HepG2 (cell line): ENCODE data around the gene MED23. TPM values are rescaled to one million over a fixed set of nuclear protein-coding genes. Genes with fewer than 3 reads are reported as not detected.

ENCODE experiments used
- ELF4 ChIP-seq: sonication (generic); formaldehyde crosslinking; IDR thresholded peaks from 2 replicates; pipeline ENCODE4 v1.5.0; 2020; ENCODE audit warnings: missing genetic modification reagents, mild to moderate bottlenecking, moderate library complexity, borderline replicate concordance
- JUNB ChIP-seq: sonication (generic); formaldehyde crosslinking; IDR thresholded peaks from 2 replicates; pipeline ENCODE4 v1.8.0; 2022; ENCODE audit warnings: missing genetic modification reagents, mild to moderate bottlenecking, borderline replicate concordance
- KLF12 ChIP-seq: sonication (generic); formaldehyde crosslinking; IDR thresholded peaks from 2 replicates; pipeline ENCODE4 v1.4.0; 2020; ENCODE audit warnings: missing genetic modification reagents, borderline replicate concordance
- NFE2L2 ChIP-seq: fragments of 150-350 bp; IDR thresholded peaks from 2 replicates; pipeline ENCODE4 v1.6.1; 2014; ENCODE audit warnings: low read length
- PLRG1 ChIP-seq: fragments of 450-650 bp; conservative IDR thresholded peaks from 2 replicates; pipeline ENCODE4 v1.6.1; 2016
- SMAD9 ChIP-seq: sonication (generic); formaldehyde crosslinking; IDR thresholded peaks from 2 replicates; pipeline ENCODE4 v1.5.1; 2020; ENCODE audit warnings: mild to moderate bottlenecking, missing genetic modification reagents
- TP53 ChIP-seq: sonication (generic); formaldehyde crosslinking; conservative IDR thresholded peaks from 2 replicates; pipeline ENCODE4 v1.4.0; 2020; ENCODE audit warnings: missing genetic modification reagents
- ZBTB7B ChIP-seq: sonication (generic); formaldehyde crosslinking; IDR thresholded peaks from 2 replicates; pipeline ENCODE4 v1.4.0; 2020; ENCODE audit warnings: missing genetic modification reagents
- ZFAT ChIP-seq: sonication (generic); formaldehyde crosslinking; conservative IDR thresholded peaks from 2 replicates; pipeline ENCODE4 v1.8.1; 2023; ENCODE audit warnings: missing genetic modification reagents, inconsistent platforms
- ZNF431 ChIP-seq: sonication (generic); formaldehyde crosslinking; IDR thresholded peaks from 2 replicates; pipeline ENCODE4 v1.9.0; 2022; ENCODE audit warnings: missing genetic modification reagents, low read depth, mild to moderate bottlenecking, borderline replicate concordance
- ZNF672 ChIP-seq: sonication (generic); formaldehyde crosslinking; IDR thresholded peaks from 2 replicates; pipeline ENCODE4 v1.8.1; 2022; ENCODE audit warnings: missing genetic modification reagents
- ZNF749 ChIP-seq: sonication (generic); formaldehyde crosslinking; IDR thresholded peaks from 2 replicates; pipeline ENCODE4 v1.8.0; 2022; ENCODE audit warnings: mild to moderate bottlenecking, missing genetic modification reagents, moderate library complexity, borderline replicate concordance
- ZNF780A ChIP-seq: sonication (generic); formaldehyde crosslinking; IDR thresholded peaks from 2 replicates; pipeline ENCODE4 v1.8.0; 2022; ENCODE audit warnings: mild to moderate bottlenecking, missing genetic modification reagents, moderate library complexity
- polyA plus RNA-seq, 8 experiments: library from polyadenylated mRNA; depleted of rRNA in 3 of 8; stranded (reverse) in 7 of 8; unstranded in 1 of 8; fragments of >200 nt; fragmentation: Illumina TruSeq in 4 of 8; extraction: Trizol in 4 of 8; gene quantifications; 2 replicates each; pipeline versions ENCODE4 v1.2.1 to v1.2.3, GENCODE V29; 2011 to 2016; ENCODE audit warnings: low read depth in 4 of 8, missing spikeins in 1 of 8, mixed read lengths in 1 of 8; ENCODE audit not compliant: insufficient read depth in 1 of 8
- total RNA-seq, 5 experiments: library from RNA; depleted of rRNA; stranded (reverse); fragments of >200 nt; fragmentation: Illumina TruSeq; extraction: Trizol; gene quantifications; 2 replicates each; pipeline ENCODE4 v1.2.3, GENCODE V29; 2016; ENCODE audit warnings: low read depth in 1 of 5
- TF ChIP-seq, protein P1 (sequence below): sonication (generic); formaldehyde crosslinking; IDR thresholded peaks from 2 replicates; pipeline ENCODE4 v1.4.0; 2020; ENCODE audit warnings: missing genetic modification reagents, low read depth, mild to moderate bottlenecking, borderline replicate concordance
- TF ChIP-seq, protein P2 (sequence below), 2 experiments: sonication (generic) in 1 of 2; formaldehyde crosslinking in 1 of 2; IDR thresholded peaks; 2 replicates each; pipeline versions ENCODE4 v1.4.0 to v1.6.1; 2016 to 2020; ENCODE audit warnings: borderline replicate concordance in 1 of 2, low read depth in 1 of 2, mild to moderate bottlenecking in 1 of 2, missing genetic modification reagents in 1 of 2
- TF ChIP-seq, protein P3 (sequence below): sonication (generic); formaldehyde crosslinking; IDR thresholded peaks from 2 replicates; pipeline ENCODE4 v1.4.0; 2020; ENCODE audit warnings: missing genetic modification reagents, borderline replicate concordance
- TF ChIP-seq, protein P4 (sequence below): IDR thresholded peaks from 2 replicates; pipeline ENCODE4 v1.6.1; 2016; ENCODE audit warnings: missing compliant biosample characterization, missing genetic modification reagents, borderline replicate concordance

The MED23 gene
- total and polyA plus RNA-seq, 2 of the 13 experiments (the other 11 are each of a cell fraction or from before 2014, with no cell fraction given), result 34.9 to 50.5 TPM

DNA sequence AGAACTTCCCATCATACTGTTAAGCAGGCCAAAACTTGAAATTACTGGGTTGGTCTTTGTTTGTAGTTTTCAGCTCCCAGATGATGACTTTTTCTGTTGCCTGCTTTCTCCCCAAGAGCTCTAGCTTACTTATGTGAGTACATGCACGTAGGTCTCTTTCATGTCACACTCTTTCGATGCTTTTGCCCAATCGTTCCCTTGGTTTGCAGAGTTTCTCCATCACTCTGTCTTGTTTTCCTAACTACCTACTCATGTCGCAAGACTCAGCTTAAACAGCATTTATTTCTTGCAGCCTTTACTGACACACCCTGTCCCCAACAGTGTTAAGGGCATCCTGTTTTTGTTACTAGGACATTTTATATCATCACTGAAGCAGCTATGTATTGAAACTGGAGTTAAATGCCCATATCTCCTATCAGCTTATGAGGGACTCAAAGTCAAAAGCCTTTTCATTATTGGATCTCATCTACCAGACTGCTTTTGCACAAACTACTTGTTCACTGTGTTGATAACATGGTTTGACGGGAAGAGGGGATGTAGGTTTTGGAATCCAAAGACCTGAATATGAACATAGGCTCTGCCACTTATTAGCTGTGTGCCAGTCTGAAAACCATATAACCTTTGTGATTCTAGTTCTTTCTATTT is 52.1 kb downstream of the MED23 start (continued):
- TF ChIP-seq TP53, result no peak
- TF ChIP-seq, protein P1, sequence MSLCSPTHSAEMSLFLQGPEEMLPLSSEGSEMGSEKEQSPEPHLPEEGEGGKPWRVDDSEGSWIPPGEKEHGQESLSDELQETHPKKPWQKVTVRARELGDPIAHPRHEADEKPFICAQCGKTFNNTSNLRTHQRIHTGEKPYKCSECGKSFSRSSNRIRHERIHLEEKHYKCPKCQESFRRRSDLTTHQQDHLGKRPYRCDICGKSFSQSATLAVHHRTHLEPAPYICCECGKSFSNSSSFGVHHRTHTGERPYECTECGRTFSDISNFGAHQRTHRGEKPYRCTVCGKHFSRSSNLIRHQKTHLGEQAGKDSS (CRISPR knock-in tag), result no peak
- TF ChIP-seq, protein P2, sequence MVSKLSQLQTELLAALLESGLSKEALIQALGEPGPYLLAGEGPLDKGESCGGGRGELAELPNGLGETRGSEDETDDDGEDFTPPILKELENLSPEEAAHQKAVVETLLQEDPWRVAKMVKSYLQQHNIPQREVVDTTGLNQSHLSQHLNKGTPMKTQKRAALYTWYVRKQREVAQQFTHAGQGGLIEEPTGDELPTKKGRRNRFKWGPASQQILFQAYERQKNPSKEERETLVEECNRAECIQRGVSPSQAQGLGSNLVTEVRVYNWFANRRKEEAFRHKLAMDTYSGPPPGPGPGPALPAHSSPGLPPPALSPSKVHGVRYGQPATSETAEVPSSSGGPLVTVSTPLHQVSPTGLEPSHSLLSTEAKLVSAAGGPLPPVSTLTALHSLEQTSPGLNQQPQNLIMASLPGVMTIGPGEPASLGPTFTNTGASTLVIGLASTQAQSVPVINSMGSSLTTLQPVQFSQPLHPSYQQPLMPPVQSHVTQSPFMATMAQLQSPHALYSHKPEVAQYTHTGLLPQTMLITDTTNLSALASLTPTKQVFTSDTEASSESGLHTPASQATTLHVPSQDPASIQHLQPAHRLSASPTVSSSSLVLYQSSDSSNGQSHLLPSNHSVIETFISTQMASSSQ (IDR thresholded peaks at IDR 0.05; ENCODE audit: low read depth), result peak; percentile 44; the same call in 1 of the 2 replicates
- TF ChIP-seq, protein P2 (CRISPR knock-in tag; IDR thresholded peaks at IDR 0.05; ENCODE audit: borderline replicate concordance), result no peak
- TF ChIP-seq ZNF780A, result no peak
- TF ChIP-seq ZNF431 (CRISPR knock-in tag), result no peak
- TF ChIP-seq SMAD9, result no peak
- TF ChIP-seq NFE2L2, result no peak
- TF ChIP-seq, protein P3, sequence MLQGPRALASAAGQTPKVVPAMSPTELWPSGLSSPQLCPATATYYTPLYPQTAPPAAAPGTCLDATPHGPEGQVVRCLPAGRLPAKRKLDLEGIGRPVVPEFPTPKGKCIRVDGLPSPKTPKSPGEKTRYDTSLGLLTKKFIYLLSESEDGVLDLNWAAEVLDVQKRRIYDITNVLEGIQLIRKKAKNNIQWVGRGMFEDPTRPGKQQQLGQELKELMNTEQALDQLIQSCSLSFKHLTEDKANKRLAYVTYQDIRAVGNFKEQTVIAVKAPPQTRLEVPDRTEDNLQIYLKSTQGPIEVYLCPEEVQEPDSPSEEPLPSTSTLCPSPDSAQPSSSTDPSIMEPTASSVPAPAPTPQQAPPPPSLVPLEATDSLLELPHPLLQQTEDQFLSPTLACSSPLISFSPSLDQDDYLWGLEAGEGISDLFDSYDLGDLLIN (CRISPR knock-in tag), result no peak
- TF ChIP-seq ZFAT (CRISPR knock-in tag), result no peak
- no peak for TF ChIP-seq ZNF749 (CRISPR knock-in tag)
- TF ChIP-seq ZNF672, result no peak
- TF ChIP-seq, protein P4, sequence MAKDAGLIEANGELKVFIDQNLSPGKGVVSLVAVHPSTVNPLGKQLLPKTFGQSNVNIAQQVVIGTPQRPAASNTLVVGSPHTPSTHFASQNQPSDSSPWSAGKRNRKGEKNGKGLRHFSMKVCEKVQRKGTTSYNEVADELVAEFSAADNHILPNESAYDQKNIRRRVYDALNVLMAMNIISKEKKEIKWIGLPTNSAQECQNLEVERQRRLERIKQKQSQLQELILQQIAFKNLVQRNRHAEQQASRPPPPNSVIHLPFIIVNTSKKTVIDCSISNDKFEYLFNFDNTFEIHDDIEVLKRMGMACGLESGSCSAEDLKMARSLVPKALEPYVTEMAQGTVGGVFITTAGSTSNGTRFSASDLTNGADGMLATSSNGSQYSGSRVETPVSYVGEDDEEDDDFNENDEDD (CRISPR knock-in tag), result peak; percentile 34; the same call in 1 of the 2 replicates
- TF ChIP-seq PLRG1, result no peak
- TF ChIP-seq JUNB (CRISPR knock-in tag), result no peak
- no peak for TF ChIP-seq ELF4 (CRISPR knock-in tag)
- no peak for TF ChIP-seq ZBTB7B (CRISPR knock-in tag)
- no peak for TF ChIP-seq KLF12
